ENCODE data around the gene NUP88. TPM values are rescaled to one million over a fixed set of nuclear protein-coding genes. Genes with fewer than 3 reads are reported as not detected.

The NUP88 gene
- total and polyA plus RNA-seq, 2 donors (not counting 3 experiments of a cell fraction or from before 2014, with no cell fraction given), result 52.5 to 95.8 TPM

DNA sequence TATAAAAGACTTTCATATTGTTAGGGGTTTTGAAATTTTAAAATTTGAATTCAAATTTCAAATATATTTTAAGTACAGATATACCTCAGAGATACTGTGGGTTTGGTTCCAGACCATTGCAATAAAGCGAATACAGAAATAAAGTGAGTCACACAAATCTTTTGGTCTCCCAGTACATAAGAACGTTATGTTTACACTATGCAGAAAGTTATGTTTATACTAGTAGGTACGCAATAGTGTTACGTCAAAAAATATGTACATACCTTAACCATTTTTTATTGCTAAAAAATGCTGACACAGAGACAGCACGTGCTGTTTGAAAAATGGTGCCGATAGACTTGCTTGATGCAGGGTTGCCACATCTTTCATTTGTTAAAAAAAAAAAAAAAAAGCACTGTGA is 19.7 kb downstream of the NUP88 start:
- Histone ChIP-seq H3K36me3 (ENCODE audit: control insufficient read depth in 2 of 2, extremely low read depth in 1 of 2, insufficient read depth in 2 of 2, low read length in 2 of 2) (peaks cover 7 to 25% of the 10 kb centered on the region in 2 experiments), H3K27me3 (ENCODE audit: control insufficient read depth in 2 of 2, insufficient read depth in 2 of 2, low read length in 2 of 2) (no peaks in the 10 kb centered on the region), H4K20me1 (replicated peaks; ENCODE audit: control insufficient read depth, extremely low read depth, insufficient read depth, low read length) (no peaks in the 10 kb centered on the region), H3K4me2 (ENCODE audit: insufficient read depth, low read length) (no peak overlapping the region), H3K27ac (ENCODE audit: insufficient read depth, low read depth, low read length) (no peak overlapping the region), H3K4me3 (replicated peaks in 1 of 3; ENCODE audit: insufficient read depth in 1 of 3, low read depth in 1 of 3, low read length in 3 of 3) (no peak overlapping the region), H2AFZ (ENCODE audit: low read depth, low read length) (no peak overlapping the region), H3K4me1 (ENCODE audit: control insufficient read depth, extremely low read depth, insufficient read depth, low read length) (no peaks in the 10 kb centered on the region), H3K9me3 (replicated peaks; ENCODE audit: control insufficient read depth, insufficient read depth, low read length) (no peaks in the 10 kb centered on the region), H3K79me2 (ENCODE audit: control insufficient read depth, insufficient read depth, low read length) (no peaks in the 10 kb centered on the region), H3K9me1 (replicated peaks; ENCODE audit: control insufficient read depth, extremely low read depth, insufficient read depth, low read length) (no peaks in the 10 kb centered on the region), H3K9ac (replicated peaks; ENCODE audit: extremely low read depth, insufficient read depth, low read length) (no peak overlapping the region)
- TF ChIP-seq POLR2AphosphoS5 (IDR thresholded peaks at IDR 0.05; ENCODE audit: insufficient read depth, low read depth, low read length) (no peak), GATA2 (IDR thresholded peaks at IDR 0.05; ENCODE audit: insufficient read depth, insufficient read length, low read depth, low read length) (no peak), POLR2A (IDR thresholded peaks at IDR 0.05; ENCODE audit: low read depth, low read length) (no peak), FOS (IDR thresholded peaks at IDR 0.05; ENCODE audit: borderline replicate concordance, insufficient read depth, low read length) (no peak), JUN (IDR thresholded peaks at IDR 0.05; ENCODE audit: borderline replicate concordance, insufficient read depth, insufficient read length, low read depth) (no peak), MAX (IDR thresholded peaks at IDR 0.05; ENCODE audit: insufficient read depth, insufficient read length) (no peak), EZH2 (IDR thresholded peaks at IDR 0.05; ENCODE audit: borderline replicate concordance, low read depth, low read length, severe bottlenecking) (no peak)
- TF ChIP-seq, protein P1, sequence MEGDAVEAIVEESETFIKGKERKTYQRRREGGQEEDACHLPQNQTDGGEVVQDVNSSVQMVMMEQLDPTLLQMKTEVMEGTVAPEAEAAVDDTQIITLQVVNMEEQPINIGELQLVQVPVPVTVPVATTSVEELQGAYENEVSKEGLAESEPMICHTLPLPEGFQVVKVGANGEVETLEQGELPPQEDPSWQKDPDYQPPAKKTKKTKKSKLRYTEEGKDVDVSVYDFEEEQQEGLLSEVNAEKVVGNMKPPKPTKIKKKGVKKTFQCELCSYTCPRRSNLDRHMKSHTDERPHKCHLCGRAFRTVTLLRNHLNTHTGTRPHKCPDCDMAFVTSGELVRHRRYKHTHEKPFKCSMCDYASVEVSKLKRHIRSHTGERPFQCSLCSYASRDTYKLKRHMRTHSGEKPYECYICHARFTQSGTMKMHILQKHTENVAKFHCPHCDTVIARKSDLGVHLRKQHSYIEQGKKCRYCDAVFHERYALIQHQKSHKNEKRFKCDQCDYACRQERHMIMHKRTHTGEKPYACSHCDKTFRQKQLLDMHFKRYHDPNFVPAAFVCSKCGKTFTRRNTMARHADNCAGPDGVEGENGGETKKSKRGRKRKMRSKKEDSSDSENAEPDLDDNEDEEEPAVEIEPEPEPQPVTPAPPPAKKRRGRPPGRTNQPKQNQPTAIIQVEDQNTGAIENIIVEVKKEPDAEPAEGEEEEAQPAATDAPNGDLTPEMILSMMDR (IDR thresholded peaks at IDR 0.05; ENCODE audit: extremely low read depth in 1 of 2, insufficient read depth in 1 of 2, low read depth in 1 of 2, low read length in 2 of 2), result no peak
- DNase-seq (ENCODE audit: low read depth, low spot score), result no peak
- intact Hi-C loops (cut with micrococcal nuclease) (no loop called here), dilution Hi-C loops (cut with MboI; ENCODE audit: extremely low pct_ligation_motif_present, low sequenced_read_pairs) (no loop called here)
- no peak for FAIRE-seq
- ChIA-PET CTCF (no interaction called here), POLR2A (interaction anchor here (0.7 kb wide), 1 partner anchor 20 kb away, joined by 4 read pairs; the partner anchor contains the start of gene RPAIN)
- BruUV-seq (replicated peaks), result no TSS peak
